GM19099 (cell line): Measurements from ENCODE around the gene IDH1.

Source experiments
- POLR2A ChIP-seq: IDR thresholded peaks from 3 replicates; pipeline ENCODE4 v1.6.1; 2011; ENCODE audit warnings: low read depth; ENCODE audit not compliant: insufficient read length; ENCODE audit errors: extremely low read depth

The IDH1 gene

DNA sequence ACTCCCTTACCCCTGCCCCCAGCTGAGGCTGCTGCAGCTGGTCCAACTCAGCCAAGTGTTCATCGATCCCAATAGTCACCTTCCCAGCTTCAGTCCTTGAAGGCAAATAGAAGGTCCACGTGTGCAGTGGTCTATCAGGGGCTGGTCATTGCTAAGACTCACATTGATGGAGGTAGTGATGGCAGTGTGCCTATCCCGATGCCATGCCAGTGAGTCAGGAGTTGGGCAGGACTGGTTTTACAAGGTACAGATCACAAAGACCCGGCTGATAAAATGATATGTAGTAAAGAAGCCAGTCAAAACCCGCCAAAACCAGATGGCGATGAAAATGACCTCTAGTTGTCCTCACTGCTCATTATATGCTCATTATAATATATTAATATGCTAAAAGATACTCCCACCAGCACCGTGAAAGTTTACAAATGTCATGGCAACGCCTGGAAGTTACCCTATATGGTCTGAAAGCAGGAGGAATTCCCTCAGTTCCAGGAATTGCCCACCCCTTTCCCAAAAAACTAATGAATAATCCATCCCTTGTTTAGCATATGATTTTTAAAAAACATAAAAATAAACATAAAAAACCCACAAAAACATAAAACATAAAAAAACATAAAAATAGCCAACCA lies 62.1 kb downstream of the IDH1 start:
- TF ChIP-seq POLR2A, result no peak

DNA sequence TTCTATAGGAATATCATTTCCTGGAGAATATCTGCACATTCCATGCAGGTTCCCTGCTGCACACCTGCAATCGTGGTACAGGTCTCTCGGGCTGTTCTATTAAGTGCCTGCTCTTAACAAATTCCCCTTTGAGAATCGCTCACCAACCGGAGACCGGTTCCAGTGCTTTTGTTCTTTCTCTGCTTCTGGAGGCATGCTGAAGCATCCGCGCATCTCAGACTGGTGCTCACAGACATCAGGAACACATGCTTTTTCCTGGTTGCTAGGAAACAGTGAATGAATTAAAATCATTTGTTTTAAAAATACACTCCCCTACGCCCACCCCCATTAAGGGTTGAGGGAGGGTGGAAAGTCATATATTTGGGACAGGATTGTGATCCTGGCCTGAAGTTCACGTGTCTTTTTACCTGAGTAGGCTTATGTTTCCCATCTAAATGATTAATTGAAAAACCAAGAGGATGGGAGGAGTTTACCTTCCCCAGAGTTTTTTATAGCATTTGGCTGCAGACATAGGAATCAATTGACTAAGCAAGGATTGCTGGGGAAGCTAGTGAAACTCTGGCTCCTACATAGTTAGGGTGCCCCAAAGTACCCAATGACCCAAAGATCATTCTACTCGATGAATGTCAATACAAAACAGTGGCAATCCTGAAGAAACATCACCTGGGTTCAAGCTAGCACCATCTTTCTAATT lies 64.9 kb downstream of the IDH1 start, which contains the start of gene C2orf80:
C2orf80 (minus strand) TSS at position 221 of the 694 bp plus-strand sequence. CDS start 3,044 bp downstream, outside the sequence.
- TF ChIP-seq POLR2A, result no peak

GRCh38 chr2:208189069-208189809 lies 65.6 kb downstream of the IDH1 start:
- no peak for TF ChIP-seq POLR2A

DNA sequence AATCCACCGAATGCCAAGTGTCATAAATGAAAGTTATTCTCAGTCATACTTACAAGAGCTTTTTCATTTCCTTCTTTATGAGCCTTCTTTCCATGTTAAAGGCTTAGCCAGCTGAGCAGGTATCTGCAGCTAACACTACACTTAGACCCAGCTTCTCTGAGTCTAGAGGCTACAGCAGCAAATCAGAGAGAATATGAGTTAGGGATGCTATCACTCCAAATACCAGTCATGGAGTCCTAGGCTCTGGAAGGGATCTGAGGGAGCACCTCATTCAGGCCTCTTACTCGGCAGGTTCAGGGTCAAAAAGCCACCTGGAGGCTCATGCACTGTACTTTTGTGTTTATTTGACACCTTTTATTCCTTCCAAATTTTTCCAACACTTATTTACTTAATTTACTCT lies 68.0 kb downstream of the IDH1 start:
- TF ChIP-seq POLR2A, result no peak

DNA sequence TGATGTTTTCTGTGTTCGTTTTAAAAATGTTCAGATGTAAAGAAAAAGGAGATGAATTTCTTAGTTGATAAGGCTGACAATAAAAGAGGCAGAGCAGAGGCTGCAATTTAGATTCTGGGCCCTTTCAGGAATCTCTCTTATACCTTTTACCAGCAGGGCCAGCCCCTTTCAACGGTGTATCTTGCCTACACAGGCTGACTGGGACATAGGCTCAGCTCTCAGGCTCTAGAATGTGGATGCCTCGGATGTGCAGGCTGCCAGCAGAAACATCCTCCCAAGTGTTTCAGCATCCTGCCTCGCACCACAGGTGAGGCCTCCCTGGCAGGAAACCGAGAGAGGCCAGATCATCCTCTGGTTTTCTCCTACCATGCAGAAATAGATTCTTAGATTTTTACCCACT lies 68.4 kb downstream of the IDH1 start:
- TF ChIP-seq POLR2A, result no peak
